IMR-90 (cell line): ENCODE measurements around the gene IFNLR1. TPM values are rescaled to one million over a fixed set of nuclear protein-coding genes. Genes with fewer than 3 reads are reported as not detected.

Experiments
- ATAC-seq: fragments of 200-7000 bp; cut with Tn5 transposase; 2 replicates; pipeline ENCODE4 v1.9.1; 2020; ENCODE audit warnings: low read depth, mild to moderate bottlenecking, moderate library complexity
- BruUV-seq: library from RNA; stranded (reverse); fragments of 400-500 nt; replicated peaks from 2 replicates; lab custom pipeline; 2021; lab: Mats Ljungman, UMichigan
- CTCF ChIA-PET: fragments of 300-600 bp; formaldehyde crosslinking; extraction: SDS; loops from one replicate; lab custom pipeline; 2021; ENCODE audit warnings: antibody characterized with exemption; lab: Yijun Ruan, JAX
- POLR2A ChIA-PET: fragments of 300-600 bp; sonication (Branson Sonifier 250); formaldehyde crosslinking; loops from one replicate; lab custom pipeline; 2022; ENCODE audit warnings: antibody characterized with exemption; ENCODE audit not compliant: unreplicated experiment; lab: Charles Lee
- DNase-seq: peaks from one replicate; pipeline ENCODE4 v3.0.0; 2013
- H2AFZ ChIP-seq: replicated peaks from 2 replicates; pipeline ENCODE3; 2013; ENCODE audit warnings: low read length, mild to moderate bottlenecking; ENCODE audit not compliant: poor library complexity
- H2AK5ac ChIP-seq: 2 replicates; pipeline ENCODE4 v1.6.1; 2013; ENCODE audit warnings: low read depth, low read length, inconsistent platforms
- H2AK9ac ChIP-seq: replicated peaks from 2 replicates; pipeline ENCODE3; 2013; ENCODE audit warnings: mild to moderate bottlenecking, low read depth, low read length, moderate library complexity; ENCODE audit not compliant: poor library complexity
- H2BK120ac ChIP-seq: 2 replicates; pipeline ENCODE4 v1.6.1; 2013; ENCODE audit warnings: low read depth, low read length, inconsistent platforms
- H2BK15ac ChIP-seq: 3 replicates; pipeline ENCODE4 v1.6.1; 2013; ENCODE audit warnings: low read depth, low read length, inconsistent platforms
- H2BK20ac ChIP-seq: 2 replicates; pipeline ENCODE4 v1.6.1; 2013; ENCODE audit warnings: low read depth, mild to moderate bottlenecking, inconsistent platforms, low read length, moderate library complexity
- H2BK5ac ChIP-seq: 2 replicates; pipeline ENCODE4 v1.6.1; 2013; ENCODE audit warnings: mild to moderate bottlenecking, low read depth, low read length, inconsistent platforms; ENCODE audit not compliant: poor library complexity, severe bottlenecking
- H3K14ac ChIP-seq: replicated peaks from 2 replicates; pipeline ENCODE4 v1.6.1; 2013; ENCODE audit warnings: low read depth, low read length, inconsistent platforms
- H3K18ac ChIP-seq: 2 replicates; pipeline ENCODE4 v1.6.1; 2013; ENCODE audit warnings: low read depth, low read length, control low read depth
- H3K23ac ChIP-seq: 2 replicates; pipeline ENCODE4 v1.6.1; 2013; ENCODE audit warnings: low read depth, low read length, inconsistent platforms
- H3K27ac ChIP-seq: 2 replicates; pipeline ENCODE4 v1.5.1; 2013; ENCODE audit warnings: mild to moderate bottlenecking, control low read depth, low read length; ENCODE audit not compliant: insufficient read depth
- H3K27me3 ChIP-seq: 2 replicates; pipeline ENCODE4 v1.6.1; 2013; ENCODE audit warnings: low read length; ENCODE audit not compliant: control insufficient read depth, insufficient read depth
- H3K36me3 ChIP-seq: 2 replicates; pipeline ENCODE4 v1.6.1; 2013; ENCODE audit warnings: low read length, mixed read lengths; ENCODE audit not compliant: control insufficient read depth, insufficient read depth
- H3K4ac ChIP-seq: 2 replicates; pipeline ENCODE4 v1.6.1; 2013; ENCODE audit warnings: low read depth, low read length, inconsistent platforms
- H3K4me1 ChIP-seq: 2 replicates; pipeline ENCODE4 v1.6.1; 2013; ENCODE audit warnings: low read length, mixed read lengths; ENCODE audit not compliant: control insufficient read depth, insufficient read depth
- H3K4me2 ChIP-seq: 2 replicates; pipeline ENCODE4 v1.6.1; 2013; ENCODE audit warnings: low read depth, mild to moderate bottlenecking, control low read depth, low read length, moderate library complexity
- H3K4me3 ChIP-seq: 2 replicates; pipeline ENCODE4 v1.5.1; 2013; ENCODE audit warnings: low read depth, mild to moderate bottlenecking, control low read depth, low read length, moderate library complexity; ENCODE audit not compliant: insufficient read depth
- H3K56ac ChIP-seq: 2 replicates; pipeline ENCODE4 v1.6.1; 2013; ENCODE audit warnings: low read length, inconsistent platforms; ENCODE audit not compliant: insufficient read depth; ENCODE audit errors: extremely low read depth
- H3K79me1 ChIP-seq, 2 experiments: 2 replicates each; pipeline ENCODE4 v1.6.1; 2013; ENCODE audit warnings: low read length in 2 of 2, inconsistent platforms in 1 of 2, low read depth in 1 of 2
- H3K9ac ChIP-seq: 2 replicates; pipeline ENCODE4 v1.6.1; 2013; ENCODE audit warnings: low read depth, low read length, control low read depth
- H3K9me1 ChIP-seq: 2 replicates; pipeline ENCODE4 v1.6.1; 2013; ENCODE audit warnings: low read length, inconsistent platforms; ENCODE audit not compliant: insufficient read depth
- H3K9me3 ChIP-seq: 2 replicates; pipeline ENCODE4 v1.6.1; 2013; ENCODE audit warnings: low read length; ENCODE audit not compliant: control insufficient read depth, insufficient read depth
- H4K20me1 ChIP-seq: 2 replicates; pipeline ENCODE4 v1.6.1; 2013; ENCODE audit warnings: low read length, inconsistent platforms; ENCODE audit not compliant: insufficient read depth
- H4K5ac ChIP-seq: 2 replicates; pipeline ENCODE4 v1.6.1; 2013; ENCODE audit warnings: mild to moderate bottlenecking, low read depth, low read length, control low read depth
- H4K8ac ChIP-seq, 2 experiments: 2 replicates each; pipeline ENCODE4 v1.6.1; 2013; ENCODE audit warnings: low read depth in 2 of 2, low read length in 2 of 2, control low read depth in 1 of 2, inconsistent platforms in 1 of 2
- H4K91ac ChIP-seq: 2 replicates; pipeline ENCODE4 v1.6.1; 2013; ENCODE audit warnings: low read depth, low read length, inconsistent platforms; ENCODE audit not compliant: insufficient read depth
- BHLHE40 ChIP-seq: fragments of 150-350 bp; IDR thresholded peaks from 2 replicates; pipeline ENCODE4 v1.6.1; 2016; ENCODE audit warnings: mild to moderate bottlenecking, low read depth, low read length
- CEBPB ChIP-seq: IDR thresholded peaks from 2 replicates; pipeline ENCODE4 v1.6.1; 2012; ENCODE audit warnings: low read depth, low read length, improper control_type of control experiment
- CHD1 ChIP-seq: IDR thresholded peaks from 2 replicates; pipeline ENCODE4 v1.6.1; 2012; ENCODE audit warnings: low read depth, low read length, improper control_type of control experiment
- FOS ChIP-seq: fragments of 150-350 bp; IDR thresholded peaks from 2 replicates; pipeline ENCODE4 v1.6.1; 2016; ENCODE audit warnings: low read depth, low read length
- MAFK ChIP-seq: IDR thresholded peaks from 2 replicates; pipeline ENCODE4 v1.6.1; 2012; ENCODE audit warnings: low read depth, low read length, improper control_type of control experiment
- MAZ ChIP-seq: IDR thresholded peaks from 2 replicates; pipeline ENCODE4 v1.6.1; 2012; ENCODE audit warnings: low read depth, mild to moderate bottlenecking, low read length, improper control_type of control experiment, moderate library complexity, borderline replicate concordance
- MXI1 ChIP-seq: IDR thresholded peaks from 2 replicates; pipeline ENCODE4 v1.6.1; 2012; ENCODE audit warnings: low read depth, mild to moderate bottlenecking, low read length, moderate library complexity, borderline replicate concordance
- NFE2L2 ChIP-seq: fragments of 150-350 bp; IDR thresholded peaks from 2 replicates; pipeline ENCODE4 v1.6.1; 2016; ENCODE audit warnings: low read depth, mild to moderate bottlenecking, low read length
- RAD21 ChIP-seq: IDR thresholded peaks from 2 replicates; pipeline ENCODE4 v1.6.1; 2012; ENCODE audit warnings: low read length, improper control_type of control experiment
- USF2 ChIP-seq: fragments of 150-350 bp; IDR thresholded peaks from 2 replicates; pipeline ENCODE4 v1.6.1; 2017; ENCODE audit warnings: mild to moderate bottlenecking, antibody characterized with exemption, low read length, low read depth
- WGBS, 2 experiments: methylation state at CpG; one replicate each; pipeline versions ENCODE4 v1.1.5 to v1.1.7; 2013; ENCODE audit warnings: missing lambda C conversion rate in 2 of 2; ENCODE audit not compliant: insufficient read length in 1 of 2; ENCODE audit errors: extremely low coverage in 2 of 2; 5-methylcytosine and 5-hydroxymethylcytosine counted together
- dilution Hi-C: fragments of 300-500 bp; cut with HindIII; formaldehyde crosslinking; loops from one replicate; pipeline ENCODE4 v1.14.3; 2018; ENCODE audit warnings: low sequenced_read_pairs; ENCODE audit not compliant: unreplicated experiment
- in situ Hi-C: fragments of 300-500 bp; cut with MboI; formaldehyde crosslinking; loops from 3 replicates; pipeline ENCODE4 v1.14.3; 2019; ENCODE audit warnings: low sequenced_read_pairs, inconsistent platforms, mixed read lengths
- intact Hi-C: fragments of 100-400 bp; cut with micrococcal nuclease; formaldehyde crosslinking; loops from 2 replicates; pipeline ENCODE4 v1.10.0; 2022
- polyA plus RNA-seq, 3 experiments: library from polyadenylated mRNA; depleted of rRNA; stranded (reverse); fragments of >200 nt; gene quantifications; 2 replicates each; pipeline ENCODE4 v1.2.3, GENCODE V29; 2012; ENCODE audit warnings: low replicate concordance in 1 of 3
- total RNA-seq: library from RNA; depleted of rRNA; stranded (reverse); fragments of >200 nt; gene quantifications from 2 replicates; pipeline ENCODE4 v1.2.3, GENCODE V29; 2012
- TF ChIP-seq, protein P1 (sequence below): fragments of 150-350 bp; IDR thresholded peaks from 2 replicates; pipeline ENCODE4 v1.6.1; 2016; ENCODE audit warnings: low read depth, mild to moderate bottlenecking, low read length, moderate library complexity, borderline replicate concordance

IFNLR1 gene
- total and polyA plus RNA-seq, 2 of the 4 experiments (the other 2 are of a cell fraction), result not detected

GRCh38 chr1:24186711-24186992 is 437 bp downstream of the IFNLR1 start:
- H3K27me3 ChIP-seq, result peaks cover 37% of the 10 kb centered on the region
- DNase-seq (no peak), ATAC-seq (no peak)
- CTCF ChIA-PET, result no interaction called here
- H3K9me1 ChIP-seq, result peaks cover 3% of the 10 kb centered on the region; the same call in 1 of the 2 replicates
- H3K18ac ChIP-seq, result no peak overlapping the region
- H4K91ac ChIP-seq, result no peak overlapping the region
- H3K4me3 ChIP-seq, result no peak overlapping the region; the same call in 1 of the 2 replicates
- H2BK120ac ChIP-seq, result no peak overlapping the region
- no peak overlapping the region for H2AK5ac ChIP-seq
- WGBS, 2 experiments, result 36% methylated on average over 3 of the region's 8 CpGs; no CpG with 5 or more reads in 1 of the 2 experiments
- dilution Hi-C loops, result no loop called here
- H3K4me2 ChIP-seq, result no peak overlapping the region; the same call in 1 of the 2 replicates
- H3K27ac ChIP-seq, result no peak overlapping the region
- no peak overlapping the region for H3K56ac ChIP-seq
- H2AK9ac ChIP-seq, result no peak overlapping the region
- in situ Hi-C loops, result no loop called here
- peaks cover 2% of the 10 kb centered on the region; the same call in 1 of the 2 replicates for H3K4me1 ChIP-seq
- no peaks in the 10 kb centered on the region for H3K36me3 ChIP-seq
- POLR2A ChIA-PET, result no interaction called here
- H2BK5ac ChIP-seq, result no peak overlapping the region
- TF ChIP-seq FOS, result no peak
- no peak for TF ChIP-seq CEBPB
- TF ChIP-seq RAD21, result no peak
- no peak for TF ChIP-seq CHD1
- TF ChIP-seq USF2, result no peak
- TF ChIP-seq BHLHE40, result no peak
- no peak for TF ChIP-seq MAZ
- TF ChIP-seq MAFK, result no peak
- TF ChIP-seq MXI1, result no peak
- TF ChIP-seq, protein P1, sequence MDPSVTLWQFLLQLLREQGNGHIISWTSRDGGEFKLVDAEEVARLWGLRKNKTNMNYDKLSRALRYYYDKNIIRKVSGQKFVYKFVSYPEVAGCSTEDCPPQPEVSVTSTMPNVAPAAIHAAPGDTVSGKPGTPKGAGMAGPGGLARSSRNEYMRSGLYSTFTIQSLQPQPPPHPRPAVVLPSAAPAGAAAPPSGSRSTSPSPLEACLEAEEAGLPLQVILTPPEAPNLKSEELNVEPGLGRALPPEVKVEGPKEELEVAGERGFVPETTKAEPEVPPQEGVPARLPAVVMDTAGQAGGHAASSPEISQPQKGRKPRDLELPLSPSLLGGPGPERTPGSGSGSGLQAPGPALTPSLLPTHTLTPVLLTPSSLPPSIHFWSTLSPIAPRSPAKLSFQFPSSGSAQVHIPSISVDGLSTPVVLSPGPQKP, result no peak
- TF ChIP-seq NFE2L2, result no peak
- no peak overlapping the region for H3K9ac ChIP-seq
- H2BK15ac ChIP-seq, result no peak overlapping the region
- H3K9me3 ChIP-seq, result no peaks in the 10 kb centered on the region; the same call in 1 of the 2 replicates
- H2BK20ac ChIP-seq, result no peak overlapping the region
- intact Hi-C loops, result no loop called here
- no peak overlapping the region for H4K5ac ChIP-seq
- no peak overlapping the region for H3K4ac ChIP-seq
- H3K23ac ChIP-seq, result no peak overlapping the region
- H3K79me1 ChIP-seq, result no peaks in the 10 kb centered on the region
- H2AFZ ChIP-seq, result no peak overlapping the region
- H3K14ac ChIP-seq, result no peak overlapping the region
- no TSS peak for BruUV-seq
- no peak overlapping the region for H4K8ac ChIP-seq
- H4K20me1 ChIP-seq, result no peaks in the 10 kb centered on the region
